Measurements from ENCODE around the gene KRT1.
"Not testable (repeated sequence)": the region's sequence is repeated elsewhere in the genome, so short reads cannot be mapped to it uniquely, and the experiment has no call there.

The KRT1 gene

DNA sequence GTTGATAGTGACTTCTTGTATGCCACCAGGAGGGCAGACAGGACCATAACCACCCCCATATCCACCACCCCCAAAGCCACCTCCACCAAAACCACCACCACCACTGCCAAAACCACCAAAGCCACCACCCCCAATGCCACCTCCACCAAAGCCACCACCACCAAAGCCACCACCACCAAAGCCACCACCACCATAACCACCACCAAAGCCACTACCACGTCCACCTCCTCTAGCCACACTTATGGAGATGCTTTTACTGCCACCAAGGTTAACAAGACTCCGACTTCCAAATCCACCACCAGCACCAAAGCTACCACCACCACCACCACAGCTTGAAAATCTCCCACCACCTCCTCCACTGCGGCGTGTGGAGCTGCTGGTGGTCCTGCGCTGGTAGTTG lies 332 bp downstream of the KRT1 start:
- DNase-seq, result no peak

DNA sequence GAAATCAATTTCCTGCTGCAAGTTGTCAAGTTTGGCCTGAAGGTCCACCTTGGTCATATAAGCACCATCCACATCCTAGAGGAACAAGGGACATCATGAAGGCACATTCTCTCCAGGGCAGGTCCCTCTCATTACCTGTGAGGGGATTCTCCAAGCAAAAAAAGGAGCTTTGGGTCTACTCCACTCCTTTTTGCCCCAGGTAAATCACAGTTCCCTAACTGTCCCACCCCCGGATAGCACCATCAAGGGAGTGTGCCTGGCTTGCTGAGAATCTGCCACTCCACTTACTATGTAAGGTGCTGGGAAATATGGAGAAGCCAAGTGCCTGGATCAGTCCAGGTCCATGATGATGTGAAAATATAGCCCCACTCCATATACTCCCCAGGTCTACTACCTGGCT lies 2.5 kb downstream of the KRT1 start:
- DNase-seq, result no peak

DNA sequence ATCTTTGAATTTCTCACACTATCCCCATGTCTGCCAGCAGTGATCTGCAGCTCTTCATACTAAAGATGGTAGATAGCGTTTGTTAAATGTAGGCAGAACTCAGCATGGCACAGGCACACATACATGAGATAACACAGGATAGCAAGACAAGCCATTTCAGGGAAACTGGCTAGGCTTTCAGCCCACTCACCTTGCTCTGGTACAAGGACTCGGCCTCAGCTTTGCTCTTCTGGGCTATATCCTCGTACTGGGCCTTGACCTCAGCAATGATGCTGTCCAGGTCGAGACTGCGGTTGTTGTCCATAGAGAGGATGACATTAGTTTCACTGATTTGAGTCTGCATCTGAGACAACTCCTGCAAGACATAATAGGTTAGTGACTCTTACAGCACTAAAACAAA lies 3.1 kb downstream of the KRT1 start:
- no peak for DNase-seq

DNA sequence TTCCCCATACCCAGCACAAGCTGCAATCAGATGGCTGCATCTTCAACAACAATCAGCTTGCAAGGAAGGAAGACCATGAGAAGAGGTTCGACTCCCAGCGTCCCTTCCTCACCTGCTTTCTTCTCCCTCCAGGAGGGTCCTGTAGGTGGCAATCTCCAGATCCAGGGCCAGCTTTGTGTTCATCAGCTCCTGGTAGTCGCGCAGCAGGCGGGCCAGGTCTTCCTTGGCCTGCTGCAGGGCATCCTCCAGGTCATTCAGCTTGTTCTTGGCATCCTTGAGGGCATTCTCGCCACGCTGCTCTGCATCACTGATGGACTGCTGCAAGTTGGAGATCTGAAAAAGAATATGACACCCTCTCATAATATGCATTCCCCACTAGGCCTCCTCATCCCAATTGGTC lies 4.0 kb downstream of the KRT1 start:
- no peak for DNase-seq

DNA sequence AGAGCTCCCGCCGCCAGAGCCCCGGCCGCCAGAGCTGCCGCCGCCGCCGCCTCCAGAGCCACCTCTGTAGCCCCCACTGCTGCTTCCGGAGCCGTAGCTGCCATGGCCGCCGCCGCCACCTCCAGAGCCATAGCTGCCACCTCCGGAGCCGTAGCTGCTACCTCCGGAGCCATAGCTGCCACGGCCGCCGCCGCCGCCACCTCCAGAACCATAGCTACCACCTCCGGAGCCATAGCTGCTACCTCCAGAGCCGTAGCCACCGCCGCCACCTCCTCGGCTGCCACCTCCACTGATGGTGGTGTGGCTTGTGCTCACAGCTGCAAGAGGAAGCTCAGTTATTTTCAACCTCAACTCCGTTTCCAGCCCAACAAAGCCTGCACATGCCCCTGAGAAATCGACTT lies 4.9 kb downstream of the KRT1 start:
- no peak for DNase-seq

DNA sequence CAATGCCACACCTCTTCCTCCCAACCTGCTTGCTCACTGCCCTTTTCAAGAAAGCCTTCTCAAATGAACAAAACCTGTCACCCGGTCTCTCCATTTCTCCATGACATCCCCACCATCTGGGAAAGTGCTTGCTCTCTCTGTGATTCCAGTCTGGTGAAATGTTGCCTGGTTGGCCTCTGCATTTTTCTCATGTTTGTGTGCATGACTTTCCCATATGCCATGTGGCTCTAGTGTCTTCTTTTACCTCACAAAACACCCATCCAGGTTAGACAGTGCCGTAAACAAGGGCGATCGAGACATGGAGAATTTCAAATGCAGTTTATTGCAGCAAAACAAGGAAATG lies 5.8 kb downstream of the KRT1 start:
- no peak for DNase-seq

DNA sequence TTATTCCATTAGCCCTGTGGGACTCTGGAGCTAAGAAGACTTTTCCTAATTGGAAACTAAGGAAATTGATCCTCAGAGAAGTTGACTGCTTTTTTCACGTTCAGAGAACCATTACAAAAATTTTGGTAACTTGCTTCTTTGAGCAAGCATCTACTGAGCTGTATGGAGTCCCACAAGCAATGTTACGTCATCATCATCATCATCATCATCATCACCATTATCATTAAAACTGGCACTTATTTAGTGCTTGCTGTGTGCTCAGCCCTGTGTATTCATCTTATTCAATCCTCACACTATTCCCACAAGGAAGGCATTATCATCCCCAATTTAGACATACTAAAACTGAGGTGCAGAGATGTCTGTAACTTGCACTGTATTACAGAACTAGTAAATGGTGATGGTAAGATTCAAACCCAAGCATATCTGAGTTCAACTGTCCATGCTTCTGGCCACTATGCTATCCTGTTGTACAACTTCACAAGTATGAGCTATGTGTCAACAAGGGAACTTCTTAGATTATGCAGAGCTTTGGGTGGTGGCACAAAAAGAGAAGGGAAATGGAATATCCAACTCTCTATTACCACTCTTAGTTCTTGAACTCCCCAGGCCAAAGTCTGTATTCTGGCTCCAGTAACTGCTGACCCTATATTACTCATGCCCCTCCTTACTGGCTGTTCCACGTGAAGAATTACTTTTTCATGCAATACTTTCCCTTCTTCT lies 6.3 kb downstream of the KRT1 start:
- DNase-seq, result peak; percentile 33 to 48

DNA sequence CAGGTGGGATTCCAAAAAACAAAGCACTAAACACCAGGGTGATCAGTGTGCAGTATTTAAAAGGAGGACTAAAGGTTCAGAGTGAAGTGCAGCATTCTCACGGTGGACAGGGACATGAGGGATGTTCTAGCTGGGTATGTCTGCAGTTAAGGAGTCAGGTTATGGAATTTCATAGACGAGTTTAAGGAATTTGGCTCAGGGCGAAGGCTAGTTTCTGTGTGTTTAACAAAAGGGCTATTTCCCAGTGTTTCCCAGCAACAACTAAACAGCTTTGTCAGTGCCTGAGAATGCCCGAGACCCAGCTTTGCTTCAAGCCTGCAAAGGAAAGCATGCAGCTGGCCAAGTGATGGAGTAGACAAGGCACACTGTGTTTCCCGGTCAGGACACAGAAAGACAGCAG lies 7.0 kb downstream of the KRT1 start:
- DNase-seq, result no peak

DNA sequence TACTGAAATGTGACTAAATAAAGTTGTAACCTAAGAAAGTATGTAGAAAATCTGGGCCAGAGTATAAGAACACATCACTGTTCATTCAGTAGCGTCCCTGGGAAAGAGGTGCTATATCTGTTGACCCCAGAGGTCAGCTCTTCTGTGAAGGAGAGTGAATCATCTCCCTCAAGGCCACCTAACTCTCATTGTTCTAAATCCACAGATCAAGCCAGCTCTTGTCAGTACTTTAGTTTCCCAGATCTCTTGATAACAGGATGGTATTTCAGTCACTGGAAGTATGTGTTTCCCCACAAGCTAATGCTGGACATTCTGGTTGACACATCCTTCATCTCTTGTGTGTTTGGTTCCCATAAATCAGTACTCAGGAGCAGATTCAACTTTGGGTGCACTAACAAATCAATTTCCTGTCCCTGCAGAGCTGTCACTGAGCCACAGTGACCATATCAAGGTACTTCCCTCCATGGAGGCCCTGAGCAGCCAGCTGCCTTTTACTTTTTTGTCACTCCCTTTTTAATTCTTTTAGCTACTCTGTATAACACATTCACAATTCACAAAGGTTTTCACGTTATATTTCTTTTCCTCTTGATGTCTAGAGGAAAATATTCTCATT lies 7.8 kb downstream of the KRT1 start:
- no peak for DNase-seq

DNA sequence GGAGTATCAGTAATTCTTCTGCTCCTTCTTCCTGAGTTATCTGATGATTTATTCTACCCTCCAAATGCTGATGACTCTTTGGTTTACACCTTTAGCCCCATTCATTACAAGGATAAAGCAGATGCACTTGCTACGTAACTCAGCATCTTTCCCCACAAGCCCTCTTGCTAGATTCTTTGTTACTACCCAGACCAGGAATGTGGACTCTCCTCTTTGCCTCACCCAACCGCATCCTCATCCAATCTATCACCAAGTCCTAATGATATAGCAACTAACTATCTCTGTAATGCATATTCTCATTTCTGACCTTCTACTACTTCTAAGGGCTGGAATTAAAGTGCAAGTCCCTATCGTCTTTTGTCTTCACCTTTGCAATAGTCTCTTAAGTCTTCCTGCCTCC lies 9.2 kb downstream of the KRT1 start:
- DNase-seq, result no peak

DNA sequence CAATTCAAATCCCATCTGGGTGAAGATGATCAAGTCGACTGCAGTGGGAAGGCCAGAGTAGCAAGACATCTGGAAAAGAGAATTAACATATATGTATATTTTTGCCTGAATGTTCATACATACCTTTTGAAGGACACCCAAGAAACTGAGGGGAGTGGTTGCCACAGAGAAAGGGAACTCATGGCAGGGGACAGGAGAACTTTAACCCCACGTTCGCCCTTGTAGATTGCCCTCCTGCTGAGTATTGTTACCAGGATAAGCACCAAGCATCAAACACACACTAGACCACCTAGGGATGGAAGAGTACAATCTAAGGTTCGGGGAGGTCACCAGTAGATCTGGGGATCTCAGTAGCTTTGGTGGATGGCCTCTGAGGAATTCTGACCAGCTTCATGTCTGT lies 9.7 kb downstream of the KRT1 start:
- no peak for DNase-seq

DNA sequence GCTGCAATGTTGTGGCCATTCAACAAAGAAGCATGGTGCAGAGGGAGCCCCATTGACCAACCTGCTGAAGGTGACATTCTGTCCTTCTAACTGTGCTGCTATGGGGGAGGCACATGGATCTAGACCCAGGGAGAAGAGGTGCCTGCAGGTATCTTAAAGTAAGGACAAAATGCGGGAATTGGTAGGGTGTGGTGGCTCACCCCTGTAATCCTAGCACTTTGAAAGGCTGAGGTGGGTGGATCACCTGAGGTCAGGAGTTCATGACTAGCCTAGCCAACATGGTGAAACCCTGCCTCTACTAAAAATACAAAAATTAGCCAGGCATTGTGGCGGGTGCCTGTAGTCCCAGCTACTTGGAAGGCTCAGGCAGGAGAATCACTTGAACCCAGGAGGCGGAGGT lies 10.3 kb downstream of the KRT1 start:
- not testable (repeated sequence) for DNase-seq

DNA sequence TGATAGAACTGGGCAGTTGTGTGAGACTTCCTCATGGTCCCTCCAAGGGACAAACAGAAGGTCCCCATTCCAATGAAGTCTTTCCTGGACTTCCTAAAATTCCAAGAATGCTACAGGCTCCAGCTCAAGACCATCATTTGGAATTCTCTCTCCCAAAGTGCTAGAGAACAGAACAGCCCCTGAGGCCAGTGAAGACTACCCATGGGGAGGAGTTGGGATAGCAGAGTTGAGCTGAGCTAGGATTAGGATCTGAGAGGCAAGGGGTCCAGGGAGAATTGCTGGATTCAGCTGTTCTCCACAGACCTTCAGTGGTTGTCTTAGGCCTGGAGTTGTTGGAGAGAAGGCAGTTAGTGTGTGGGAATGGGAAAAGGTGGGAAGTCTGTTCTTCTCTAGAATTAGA lies 10.8 kb downstream of the KRT1 start:
- DNase-seq, result no peak

DNA sequence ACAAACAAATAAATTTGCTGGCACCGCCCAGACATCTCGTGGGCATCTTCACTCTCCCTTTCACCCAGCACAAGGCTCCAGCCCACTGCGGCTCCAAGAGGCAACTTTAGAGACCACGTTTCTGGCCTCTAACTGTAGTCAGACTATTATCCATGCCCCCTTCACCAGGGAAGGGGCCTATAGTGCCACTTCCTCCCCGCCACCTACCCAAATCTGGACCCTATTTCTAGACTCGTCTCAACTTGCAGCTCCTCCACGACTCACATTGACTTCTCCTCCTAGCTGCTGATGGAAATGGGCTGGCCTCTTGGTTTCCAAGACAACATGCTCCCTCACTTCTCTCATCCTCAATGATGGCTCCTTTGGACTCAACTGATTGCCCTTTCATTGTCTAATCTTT lies 12.3 kb downstream of the KRT1 start:
- DNase-seq, result no peak

DNA sequence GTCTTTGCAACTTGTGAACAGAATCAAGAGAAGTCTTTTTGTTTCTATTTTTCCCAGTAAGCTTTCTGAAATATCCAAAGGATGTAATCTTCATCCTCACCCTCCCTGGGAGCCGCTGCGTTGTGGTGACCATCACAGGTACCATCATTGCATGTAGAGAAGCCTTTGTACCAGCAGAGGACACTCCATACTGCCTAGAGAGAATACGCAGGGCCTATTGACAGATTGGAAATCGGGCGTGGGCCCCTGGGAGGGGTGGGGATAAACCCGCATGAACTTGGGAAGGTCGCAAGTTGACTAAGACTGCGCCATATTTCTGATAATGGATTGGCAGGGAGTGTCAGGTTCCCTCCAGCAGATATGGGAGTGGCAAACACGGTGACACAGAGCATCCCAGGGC lies 12.7 kb downstream of the KRT1 start:
- DNase-seq, result no peak

DNA sequence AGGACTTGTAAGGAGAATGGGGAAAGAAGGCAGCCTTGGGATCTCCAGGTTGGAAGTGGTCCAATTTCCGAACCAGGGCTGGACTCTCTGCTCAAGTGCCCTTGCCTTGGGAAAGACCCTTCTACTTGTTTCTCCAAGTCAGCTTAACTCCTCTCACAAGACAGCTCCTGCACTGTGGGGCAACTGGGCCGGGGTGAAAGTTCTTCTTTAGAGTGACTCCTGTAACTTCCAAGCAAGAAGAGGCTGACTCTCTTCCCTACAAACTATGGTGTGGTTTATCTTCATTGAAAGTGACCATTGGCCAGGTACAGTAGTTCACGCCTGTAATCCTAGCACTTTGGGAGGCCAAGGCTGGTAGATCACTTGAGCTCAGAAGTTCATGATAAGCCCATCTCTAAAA lies 13.7 kb downstream of the KRT1 start:
- DNase-seq, result no peak

DNA sequence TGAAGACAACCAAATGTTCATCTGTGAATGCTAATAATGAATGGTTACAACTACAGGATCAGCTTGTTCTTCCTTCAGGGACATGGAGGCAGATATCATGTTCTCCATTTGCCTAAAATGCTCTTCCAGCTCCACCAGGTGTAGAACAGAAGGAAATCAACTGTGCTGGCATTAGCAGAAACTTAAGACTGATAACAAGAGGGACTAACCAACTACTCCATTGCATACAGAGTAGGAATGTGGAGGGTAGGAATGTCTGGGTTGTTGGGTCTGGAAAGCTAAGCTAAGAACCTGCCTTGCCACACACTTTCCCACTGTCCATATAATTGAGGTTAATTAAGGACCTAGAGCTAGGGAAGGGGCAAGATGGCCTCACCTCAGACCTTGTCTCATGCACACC lies 16.8 kb downstream of the KRT1 start:
- no peak for DNase-seq

DNA sequence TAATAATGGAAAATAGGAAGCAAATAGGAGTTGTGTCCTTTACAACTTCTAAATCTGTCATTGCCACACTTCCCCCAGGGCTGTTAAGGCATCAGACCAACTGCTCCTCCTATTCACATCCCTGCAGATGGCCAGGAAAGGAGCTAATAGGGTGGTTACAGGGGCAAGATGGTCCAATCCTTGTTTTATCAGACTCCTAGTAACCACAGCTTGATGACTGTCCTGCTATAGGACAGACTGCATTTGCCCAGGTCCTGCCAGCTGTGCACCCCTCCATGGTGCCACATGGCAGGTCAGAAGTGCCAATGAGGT lies 17.3 kb downstream of the KRT1 start:
- DNase-seq, result no peak

DNA sequence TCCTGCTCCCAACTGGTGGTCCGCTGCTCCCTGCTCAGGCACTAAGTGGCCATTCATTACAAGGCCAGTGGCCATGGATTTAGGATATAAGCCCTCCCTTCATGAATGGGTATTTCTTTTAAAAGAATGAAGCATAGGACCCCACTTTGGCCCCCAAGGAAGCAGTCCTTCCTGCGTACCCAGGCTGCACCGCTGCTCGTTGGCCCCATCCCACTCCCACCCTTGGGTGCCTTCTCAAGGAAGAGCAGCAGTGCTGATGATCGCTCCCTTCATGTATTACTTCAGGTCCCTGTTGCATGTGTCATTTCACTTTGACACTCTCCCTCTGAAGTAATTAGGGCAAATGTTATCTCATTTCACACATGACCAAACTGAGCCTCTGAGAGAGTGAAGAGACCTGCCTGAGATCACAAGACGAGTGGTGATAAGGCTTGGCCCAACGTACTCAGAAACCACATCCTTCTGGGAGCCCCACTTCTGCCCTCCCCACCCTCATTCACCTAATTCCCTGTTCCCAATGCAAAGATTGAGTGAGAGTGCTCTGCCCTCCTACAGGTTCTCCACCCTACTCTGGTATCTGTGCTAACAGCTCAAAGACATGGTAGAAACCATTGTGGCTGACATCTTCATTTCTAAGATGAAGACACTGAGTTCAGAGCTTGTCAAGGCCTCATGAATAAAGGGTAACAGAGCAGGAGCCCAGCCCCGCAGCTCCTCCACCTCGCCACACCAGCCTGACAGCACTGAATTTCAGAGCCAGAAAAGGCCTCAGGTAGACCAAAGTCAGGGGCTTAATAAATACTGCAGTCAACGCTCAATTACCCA lies 17.9 kb downstream of the KRT1 start:
- no peak for DNase-seq

DNA sequence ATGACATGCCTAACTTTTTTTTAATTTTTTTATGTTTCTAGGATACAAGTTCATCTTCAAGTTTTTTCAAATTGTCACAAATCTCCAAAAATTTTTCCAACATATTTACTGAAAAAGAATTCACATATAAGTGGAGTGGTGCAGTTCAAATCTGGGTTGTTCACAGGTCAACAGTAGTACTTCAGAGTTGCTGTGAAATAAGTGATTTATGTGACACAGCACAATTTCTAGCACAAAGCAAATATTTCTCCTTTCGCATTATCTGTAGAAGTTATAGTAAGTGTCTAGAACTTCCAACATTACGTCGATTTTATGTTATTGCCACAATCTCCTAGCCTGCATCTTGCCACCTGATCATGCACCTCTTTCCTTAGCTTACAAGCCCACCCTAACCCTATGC lies 18.5 kb downstream of the KRT1 start:
- no peak for DNase-seq

DNA sequence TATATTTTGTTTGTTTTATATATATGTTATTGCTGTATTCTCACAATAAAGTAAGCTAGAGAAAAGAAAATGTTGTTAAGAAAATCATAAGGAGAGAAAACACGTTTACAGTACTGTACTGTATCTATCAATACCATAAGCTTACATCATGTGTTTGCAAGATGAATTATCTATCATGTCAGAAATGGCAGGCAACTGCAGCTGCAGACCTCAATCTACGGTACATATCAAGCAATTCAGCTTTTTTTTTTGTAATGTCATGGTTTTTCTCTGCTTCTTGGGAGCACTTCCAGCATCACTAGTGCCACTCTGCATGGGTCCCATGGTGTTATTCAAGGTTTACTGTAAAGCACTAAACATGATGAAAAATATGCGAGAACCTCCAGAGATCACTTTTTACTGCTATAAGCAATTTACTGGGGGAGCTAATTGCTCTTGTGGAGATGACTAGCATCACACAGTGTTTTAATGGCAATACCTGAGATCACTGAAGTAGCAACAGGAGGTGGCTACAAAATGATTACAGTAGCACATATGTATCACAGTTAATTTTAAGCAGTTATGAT lies 19.2 kb downstream of the KRT1 start:
- no peak for DNase-seq

DNA sequence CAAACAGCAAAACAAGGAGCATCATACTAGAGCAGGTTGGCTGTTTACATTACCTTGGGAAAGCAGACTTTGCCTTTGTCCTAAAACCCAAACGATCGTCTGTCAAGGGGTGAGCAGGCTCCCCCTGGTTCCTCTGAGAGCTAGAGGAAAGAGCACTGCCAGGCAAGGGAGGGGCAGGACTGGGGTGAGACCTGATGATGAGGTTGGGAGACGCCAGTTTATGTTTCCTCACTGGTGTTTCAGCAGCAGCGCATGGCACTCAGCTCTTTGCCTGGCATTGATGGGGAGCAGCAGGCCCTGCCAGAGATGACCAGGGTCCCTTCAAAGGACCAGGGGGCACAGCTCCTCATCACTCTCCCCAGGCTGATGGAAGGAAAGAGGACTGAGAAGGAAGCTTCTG lies 20.3 kb downstream of the KRT1 start:
- no peak for DNase-seq

DNA sequence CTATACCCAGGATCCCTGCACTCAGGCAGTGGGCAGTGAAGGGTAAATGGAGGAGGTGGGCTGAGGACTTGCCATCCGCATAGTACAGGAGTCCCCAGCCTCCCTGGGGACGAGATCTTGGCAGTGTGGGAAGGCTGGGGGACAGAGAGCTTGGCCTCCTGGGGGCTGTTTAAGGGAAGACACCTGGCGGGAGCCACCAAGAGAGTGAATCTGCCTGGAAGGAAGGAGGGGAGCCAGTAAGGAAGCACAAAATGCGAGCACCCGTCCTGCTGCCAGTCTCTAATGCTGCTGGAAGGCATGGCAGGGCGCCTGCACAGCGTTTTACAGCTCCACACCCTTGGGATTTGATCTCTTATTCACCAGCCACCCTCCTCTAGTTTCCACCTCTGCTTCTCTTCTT lies 20.8 kb downstream of the KRT1 start:
- no peak for DNase-seq

DNA sequence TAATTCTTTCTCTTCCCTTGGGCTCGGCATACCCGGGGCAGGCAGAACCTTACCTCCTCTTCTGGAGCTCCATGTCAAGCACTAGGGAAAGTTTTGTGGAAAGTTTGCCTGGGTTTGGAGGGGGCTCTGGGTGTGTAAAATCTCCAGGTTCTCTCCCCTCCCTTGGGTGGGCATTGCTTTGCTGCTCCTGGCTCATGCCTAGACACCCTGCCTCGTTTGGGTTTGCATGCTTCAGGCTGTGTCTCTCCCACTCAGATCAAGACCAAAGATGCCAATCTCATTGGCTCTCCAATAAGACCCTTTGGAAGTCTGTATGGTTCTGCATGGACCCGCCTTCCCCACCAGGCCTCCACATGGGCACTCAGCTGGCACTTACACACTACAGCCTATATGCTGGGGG lies 22.0 kb downstream of the KRT1 start:
- DNase-seq, result no peak
